B cell (primary cell): ENCODE data around the gene CHST8. TPM values are rescaled to one million over a fixed set of nuclear protein-coding genes. Genes with fewer than 3 reads are reported as not detected.

Source experiments
- ATAC-seq: fragments of 200-7000 bp; cut with Tn5 transposase; one replicate; pipeline ENCODE4 v1.10.0; 2021; ENCODE audit warnings: low read depth, mild to moderate bottlenecking, moderate number of reproducible peaks, moderate library complexity
- CTCF ChIA-PET: fragments of 350-600 bp; sonication (Branson Sonifier 250); formaldehyde crosslinking; loops from one replicate; lab custom pipeline; 2021; ENCODE audit warnings: antibody characterized with exemption, inconsistent platforms; lab: Charles Lee
- POLR2A ChIA-PET: fragments of 350-600 bp; sonication (Branson Sonifier 250); formaldehyde crosslinking; loops from one replicate; lab custom pipeline; 2021; ENCODE audit warnings: antibody characterized with exemption; lab: Charles Lee
- DNase-seq: peaks from one replicate; pipeline ENCODE4 v3.0.0; 2013
- H2AFZ ChIP-seq: 2 replicates; pipeline ENCODE4 v1.6.1; 2012; ENCODE audit warnings: mild to moderate bottlenecking, low read depth, low read length; ENCODE audit not compliant: insufficient read depth, poor library complexity, severe bottlenecking
- H3K27ac ChIP-seq, 2 donors: 1 replicate in 1 of 2; 2 replicates in 1 of 2; pipeline ENCODE4 v1.5.1; 2012 to 2013; ENCODE audit warnings: low read length in 2 of 2, mild to moderate bottlenecking in 2 of 2, moderate library complexity in 1 of 2
- H3K27me3 ChIP-seq, 4 experiments: fragments of 200-600 bp in 1 of 4; sonication (generic) in 1 of 4; replicated peaks in 1 of 4; 1 replicate in 2 of 4; 2 replicates in 2 of 4; pipeline versions ENCODE4 v1.6.1 to v1.7.0; 2013 to 2016; ENCODE audit warnings: low read length in 3 of 4, mild to moderate bottlenecking in 2 of 4, mixed read lengths in 1 of 4, moderate library complexity in 1 of 4; ENCODE audit not compliant: insufficient read depth in 4 of 4, control insufficient read depth in 3 of 4; ENCODE audit errors: control extremely low read depth in 1 of 4
- H3K36me3 ChIP-seq, 2 experiments: replicated peaks in 1 of 2; 1 replicate in 1 of 2; 2 replicates in 1 of 2; pipeline versions ENCODE4 v1.6.1 to v1.7.1; 2013; ENCODE audit warnings: low read length in 1 of 2; ENCODE audit not compliant: insufficient read depth in 2 of 2, control insufficient read depth in 1 of 2; ENCODE audit errors: control extremely low read depth in 1 of 2, extremely low read depth in 1 of 2
- H3K4me1 ChIP-seq, 2 donors: fragments of 200-600 bp in 1 of 2; sonication (generic) in 1 of 2; 1 replicate in 1 of 2; 2 replicates in 1 of 2; pipeline versions ENCODE4 v1.5.1 to v1.6.1; 2013 to 2017; ENCODE audit warnings: low read length in 2 of 2; ENCODE audit not compliant: control insufficient read depth in 2 of 2, insufficient read depth in 2 of 2
- H3K4me2 ChIP-seq: replicated peaks from 2 replicates; pipeline ENCODE3; 2012; ENCODE audit warnings: mild to moderate bottlenecking, low read depth, low read length; ENCODE audit not compliant: poor library complexity, severe bottlenecking
- H3K4me3 ChIP-seq, 5 experiments: fragments of 200-600 bp in 1 of 5; sonication (generic) in 1 of 5; 1 replicate in 3 of 5; 2 replicates in 2 of 5; pipeline versions ENCODE4 v1.5.1 to v1.7.0; 2011 to 2016; ENCODE audit warnings: low read length in 4 of 5, mild to moderate bottlenecking in 4 of 5, low read depth in 2 of 5, control low read depth in 1 of 5, moderate library complexity in 1 of 5; ENCODE audit not compliant: insufficient read depth in 1 of 5; ENCODE audit errors: control extremely low read depth in 1 of 5, extremely low read depth in 1 of 5
- H3K79me2 ChIP-seq: fragments of 200-600 bp; sonication (generic); one replicate; pipeline ENCODE4 v1.6.0; 2016; ENCODE audit warnings: low read length; ENCODE audit not compliant: control insufficient read depth, insufficient read depth
- H3K9ac ChIP-seq: fragments of 200-600 bp; sonication (generic); 2 replicates; pipeline ENCODE4 v1.6.1; 2017; ENCODE audit warnings: mild to moderate bottlenecking, low read length, moderate library complexity
- H3K9me3 ChIP-seq, 3 donors: one replicate each; pipeline versions ENCODE4 v1.6.1 to v1.7.1; 2013; ENCODE audit warnings: low read length in 2 of 3; ENCODE audit not compliant: control insufficient read depth in 2 of 3, insufficient read depth in 1 of 3; ENCODE audit errors: control extremely low read depth in 1 of 3
- H4K20me1 ChIP-seq: 2 replicates; pipeline ENCODE4 v1.6.0; 2012; ENCODE audit warnings: mild to moderate bottlenecking, low read length; ENCODE audit not compliant: insufficient read depth, control insufficient read depth, poor library complexity, severe bottlenecking
- H3K27ac Mint-ChIP-seq: one replicate; pipeline ENCODE4 v1.8.0; 2021; ENCODE audit warnings: mixed read lengths
- H3K27me3 Mint-ChIP-seq: one replicate; pipeline ENCODE4 v1.8.0; 2021; ENCODE audit warnings: mixed read lengths
- H3K4me1 Mint-ChIP-seq: one replicate; pipeline ENCODE4 v1.8.0; 2021; ENCODE audit warnings: mixed read lengths
- H3K4me3 Mint-ChIP-seq: one replicate; pipeline ENCODE4 v1.8.0; 2021; ENCODE audit warnings: mixed read lengths
- H3K9me3 Mint-ChIP-seq: one replicate; pipeline ENCODE4 v1.8.0; 2022; ENCODE audit warnings: mixed read lengths; ENCODE audit not compliant: insufficient read depth
- CTCF ChIP-seq: fragments of 200-600 bp; IDR thresholded peaks from one replicate; pipeline ENCODE4 v1.8.0; 2022; ENCODE audit warnings: antibody characterized with exemption, mild to moderate bottlenecking
- EZH2 ChIP-seq: IDR thresholded peaks from 2 replicates; pipeline ENCODE4 v1.6.1; 2012; ENCODE audit warnings: borderline replicate concordance, low read depth, mild to moderate bottlenecking, moderate library complexity, low read length; ENCODE audit not compliant: insufficient read depth, poor library complexity, severe bottlenecking
- WGBS: methylation state at CpG from one replicate; pipeline ENCODE4 v1.1.5; 2013; ENCODE audit warnings: missing lambda C conversion rate; ENCODE audit not compliant: insufficient coverage; 5-methylcytosine and 5-hydroxymethylcytosine counted together
- intact Hi-C: fragments of 100-400 bp; cut with micrococcal nuclease; formaldehyde crosslinking; loops from one replicate; pipeline ENCODE4 v1.10.0; 2022
- polyA plus RNA-seq: library from polyadenylated mRNA; depleted of rRNA; stranded (reverse); fragments of >200 nt; gene quantifications from 2 replicates; pipeline ENCODE4 v1.2.3, GENCODE V29; 2012
- total RNA-seq, 2 donors: library from RNA; stranded (reverse); fragments of 120-200 nt in 1 of 2; gene quantifications; 1 replicate in 1 of 2; 2 replicates in 1 of 2; pipeline versions ENCODE4 v1.2.3 to v1.2.4, GENCODE V29; 2013 to 2022

CHST8 gene
- total and polyA plus RNA-seq, 2 donors (not counting 1 experiment from before 2014, with no cell fraction given), result not detected

- intact Hi-C loops, result no loop called here
Observed at GRCh38 chr19:33587150-33587549, 34.6 kb upstream of the CHST8 start.

GRCh38 chr19:33590224-33590623, 31.5 kb upstream of the CHST8 start:
- Histone ChIP-seq H3K27me3 (no peaks in the 10 kb centered on the region), H3K9ac (no peak overlapping the region), H3K79me2 (no peaks in the 10 kb centered on the region), H4K20me1 (no peaks in the 10 kb centered on the region), H2AFZ (no peak overlapping the region), H3K36me3 (no peaks in the 10 kb centered on the region), H3K9me3 (peaks cover 0 to 13% (median 10%) of the 10 kb centered on the region in 3 donors), H3K27ac (no peak overlapping the region), H3K4me2 (no peak overlapping the region), H3K4me3 (no peak overlapping the region), H3K4me1 (no peaks in the 10 kb centered on the region)
- no CpG with 5 or more reads among the region's 1 CpG for WGBS
- no peak for ATAC-seq
- no peak for TF ChIP-seq CTCF
- TF ChIP-seq EZH2, result no peak
- ChIA-PET POLR2A (no interaction called here), CTCF (no interaction called here)
- DNase-seq, result no peak
- no peaks in the 10 kb centered on the region for H3K4me1 Mint-ChIP-seq
- peaks cover 11% of the 10 kb centered on the region for H3K27me3 Mint-ChIP-seq
- H3K9me3 Mint-ChIP-seq, result peaks cover 14% of the 10 kb centered on the region
- no peak overlapping the region for H3K4me3 Mint-ChIP-seq
- no peak overlapping the region for H3K27ac Mint-ChIP-seq
- intact Hi-C loops, result no loop called here

More at GRCh38 chr19:33587150-33587549, 34.6 kb upstream of the CHST8 start:
- H3K9me3 ChIP-seq, result peaks cover 0 to 13% (median 12%) of the 10 kb centered on the region in 3 donors
- CTCF ChIA-PET, result no interaction called here
- ATAC-seq (no peak), DNase-seq (no peak)
- no peak overlapping the region for H3K4me3 Mint-ChIP-seq
- POLR2A ChIA-PET, result no interaction called here
- no peak overlapping the region for H3K9ac ChIP-seq
- no peak overlapping the region for H2AFZ ChIP-seq
- H3K9me3 Mint-ChIP-seq, result peaks cover 14% of the 10 kb centered on the region
- H3K27ac ChIP-seq, result no peak overlapping the region
- H3K27me3 Mint-ChIP-seq, result no peaks in the 10 kb centered on the region
- H3K27ac Mint-ChIP-seq, result no peak overlapping the region
- H3K27me3 ChIP-seq, result no peaks in the 10 kb centered on the region
- no peaks in the 10 kb centered on the region for H4K20me1 ChIP-seq
- TF ChIP-seq CTCF (no peak), EZH2 (no peak)
- 100% methylated on average over 1 of the region's 2 CpGs for WGBS
- H3K4me1 Mint-ChIP-seq, result no peaks in the 10 kb centered on the region
- no peaks in the 10 kb centered on the region for H3K79me2 ChIP-seq
- no peak overlapping the region for H3K4me3 ChIP-seq
- H3K4me2 ChIP-seq, result no peak overlapping the region
- H3K4me1 ChIP-seq, result no peaks in the 10 kb centered on the region
- H3K36me3 ChIP-seq, result no peaks in the 10 kb centered on the region
